GM23248 (cell line): ENCODE data around the gene SGK1. TPM values are rescaled to one million over a fixed set of nuclear protein-coding genes. Genes with fewer than 3 reads are reported as not detected.

Experiments used
- DNase-seq: peaks from one replicate; pipeline ENCODE4 v3.0.0-alpha.2; 2015
- H2AFZ ChIP-seq: fragments of 200-600 bp; sonication (generic); 2 replicates; pipeline ENCODE4 v1.6.1; 2016; ENCODE audit warnings: antibody characterized with exemption
- H3F3A ChIP-seq: fragments of 200-600 bp; sonication (generic); 2 replicates; pipeline ENCODE4 v1.6.1; 2016; ENCODE audit warnings: mild to moderate bottlenecking, antibody characterized with exemption, mixed run types; ENCODE audit not compliant: insufficient read depth
- H3K27ac ChIP-seq: fragments of 200-600 bp; sonication (generic); 2 replicates; pipeline ENCODE4 v1.5.1; 2016; ENCODE audit warnings: mild to moderate bottlenecking
- H3K27me3 ChIP-seq: fragments of 200-600 bp; sonication (generic); replicated peaks from 2 replicates; pipeline ENCODE4 v1.6.1; 2016; ENCODE audit warnings: mild to moderate bottlenecking; ENCODE audit not compliant: insufficient read depth
- H3K36me3 ChIP-seq: fragments of 200-600 bp; sonication (generic); 2 replicates; pipeline ENCODE4 v1.6.1; 2016; ENCODE audit warnings: low read depth, mild to moderate bottlenecking
- H3K4me1 ChIP-seq: fragments of 200-600 bp; sonication (generic); 2 replicates; pipeline ENCODE4 v1.6.1; 2016; ENCODE audit warnings: mild to moderate bottlenecking; ENCODE audit not compliant: insufficient read depth
- H3K4me2 ChIP-seq: fragments of 200-600 bp; sonication (generic); one replicate; pipeline ENCODE4 v1.6.1; 2016; ENCODE audit warnings: mild to moderate bottlenecking; ENCODE audit not compliant: unreplicated experiment
- H3K4me3 ChIP-seq: fragments of 200-600 bp; sonication (generic); 2 replicates; pipeline ENCODE4 v1.5.1; 2016; ENCODE audit warnings: mild to moderate bottlenecking
- H3K79me2 ChIP-seq: fragments of 200-600 bp; sonication (generic); 2 replicates; pipeline ENCODE4 v1.6.1; 2016; ENCODE audit warnings: mild to moderate bottlenecking; ENCODE audit not compliant: insufficient read depth
- H3K9ac ChIP-seq: fragments of 200-600 bp; sonication (generic); 2 replicates; pipeline ENCODE4 v1.6.1; 2016; ENCODE audit warnings: mild to moderate bottlenecking
- H3K9me2 ChIP-seq: fragments of 200-600 bp; sonication (generic); 2 replicates; pipeline ENCODE4 v1.6.1; 2016; ENCODE audit warnings: mixed run types, mild to moderate bottlenecking, moderate library complexity; ENCODE audit not compliant: insufficient read depth
- H3K9me3 ChIP-seq: fragments of 200-600 bp; sonication (generic); one replicate; pipeline ENCODE4 v1.6.1; 2017; ENCODE audit warnings: low read depth
- H4K20me1 ChIP-seq: fragments of 200-600 bp; sonication (generic); 2 replicates; pipeline ENCODE4 v1.6.0; 2016; ENCODE audit not compliant: insufficient read depth
- EZH2 ChIP-seq: fragments of 200-600 bp; sonication (generic); IDR thresholded peaks from 2 replicates; pipeline ENCODE4 v1.6.1; 2018; ENCODE audit warnings: antibody characterized with exemption, mild to moderate bottlenecking; ENCODE audit not compliant: insufficient read depth, poor library complexity, severe bottlenecking
- EZH2phosphoT487 ChIP-seq: fragments of 200-600 bp; sonication (generic); IDR thresholded peaks from 2 replicates; pipeline ENCODE4 v1.6.1; 2018; ENCODE audit warnings: antibody characterized with exemption, moderate library complexity, mild to moderate bottlenecking, low read depth; ENCODE audit not compliant: insufficient read depth
- WGBS, 2 experiments: methylation state at CpG; one replicate each; pipeline ENCODE4 v1.1.6; 2015 to 2017; ENCODE audit warnings: low lambda C conversion rate in 2 of 2, low coverage in 1 of 2; ENCODE audit errors: missing lambda C conversion rate in 2 of 2; 5-methylcytosine and 5-hydroxymethylcytosine counted together
- in situ Hi-C: fragments of 300-500 bp; cut with MboI; formaldehyde crosslinking; loops from 2 replicates; pipeline ENCODE4 v1.15.0; 2020
- polyA plus RNA-seq: library from polyadenylated mRNA; unstranded; fragments of >200 nt; fragmentation: Nextera tagmentation; extraction: Ambion mirVana; gene quantifications from 2 replicates; pipeline ENCODE4 v1.2.1, GENCODE V29; 2016
- total RNA-seq: library from RNA; depleted of rRNA; stranded (reverse); fragments of >200 nt; shearing (Covaris generic); gene quantifications from 2 replicates; pipeline ENCODE4 v1.2.3, GENCODE V29; 2014

Gene SGK1
- total and polyA plus RNA-seq, 2 experiments from 2014 or later = 134 to 228 TPM

DNA sequence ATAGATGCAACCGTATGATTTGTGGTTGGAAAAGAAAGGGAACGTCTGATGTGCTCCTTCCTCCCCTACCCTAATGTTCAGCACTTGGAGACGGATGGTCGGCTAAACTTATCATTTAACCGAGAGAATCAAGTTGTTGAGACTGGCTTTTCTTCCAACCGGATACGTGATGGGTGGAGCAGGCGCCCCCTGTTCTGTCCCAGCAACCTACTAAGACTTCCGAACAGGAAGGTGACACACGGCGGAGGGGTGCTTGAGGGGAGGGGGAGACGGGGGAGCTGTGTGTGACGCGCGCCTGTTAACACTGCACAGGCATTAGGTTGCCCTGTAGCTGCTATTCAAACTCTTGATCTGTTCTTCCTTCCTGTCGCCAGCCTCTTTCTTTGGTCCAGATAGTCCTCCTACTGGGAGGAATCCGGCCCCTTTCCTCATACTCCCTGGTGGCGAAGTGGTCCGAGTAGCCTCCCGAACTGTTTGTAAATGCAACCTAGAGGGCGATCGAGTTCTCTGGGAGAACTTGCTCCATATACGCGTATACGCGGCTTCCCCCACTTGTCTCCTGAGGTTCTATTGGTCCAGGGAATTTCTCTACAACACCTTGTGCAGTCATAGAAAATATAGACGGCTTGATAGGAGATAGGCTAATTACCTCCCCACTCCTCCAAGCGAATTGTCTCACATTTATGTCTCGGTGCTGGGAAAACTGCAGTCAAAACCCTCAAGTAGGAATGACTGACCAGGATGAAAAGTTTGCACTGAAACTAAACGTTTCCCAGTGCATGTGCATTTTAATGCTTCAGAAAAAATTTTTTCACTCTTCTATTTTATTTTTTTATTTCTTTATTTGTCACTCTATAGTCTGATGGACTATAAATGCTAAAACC, 139.5 kb downstream of the SGK1 start:
- peaks cover 5% of the 10 kb centered on the region for H3K36me3 ChIP-seq
- H4K20me1 ChIP-seq = peaks cover 4% of the 10 kb centered on the region; the same call in 1 of the 2 replicates
- TF ChIP-seq EZH2 (no peak), EZH2phosphoT487 (no peak)
- peak overlapping the region; percentile 72 for H2AFZ ChIP-seq
- peaks cover 24% of the 10 kb centered on the region for H3K79me2 ChIP-seq
- peak overlapping the region; percentile 99 for H3K4me3 ChIP-seq
- in situ Hi-C loops = no loop called here
- 1 to 2% methylated on average over 26 to 30 of the region's 30 CpGs for WGBS, 2 experiments
- DNase-seq = peak; percentile 97
- peak overlapping the region; percentile 99 for H3K9ac ChIP-seq
- no peaks in the 10 kb centered on the region for H3K9me3 ChIP-seq
- H3K4me1 ChIP-seq = peaks cover 14% of the 10 kb centered on the region
- no peaks in the 10 kb centered on the region for H3K9me2 ChIP-seq
- peak overlapping the region; percentile 92 for H3K27ac ChIP-seq
- peaks cover 46% of the 10 kb centered on the region for H3F3A ChIP-seq
- peak overlapping the region; percentile 97 for H3K4me2 ChIP-seq
- no peaks in the 10 kb centered on the region for H3K27me3 ChIP-seq

DNA sequence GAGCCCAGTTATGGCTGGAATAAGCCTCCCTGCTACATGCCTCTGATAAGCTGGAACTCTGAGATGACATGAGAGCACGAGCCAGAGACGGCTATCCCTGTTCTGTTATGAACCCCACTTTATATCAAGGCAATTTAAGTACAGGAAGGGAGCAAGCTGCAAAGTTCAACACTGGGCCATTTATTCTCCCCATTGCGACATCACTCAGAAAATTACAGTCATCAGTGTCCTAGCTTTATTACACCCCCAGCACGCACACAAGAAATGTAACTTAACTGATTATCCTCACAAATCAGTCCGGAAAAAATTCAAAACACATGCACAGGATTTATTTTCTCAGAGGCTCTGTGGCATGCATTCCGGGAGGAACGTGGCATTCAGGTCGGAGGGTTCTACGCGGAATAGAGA, 140.2 kb downstream of the SGK1 start:
- Histone ChIP-seq H3K27ac (peak overlapping the region; percentile 92), H3K36me3 (peaks cover 11% of the 10 kb centered on the region), H3K9me3 (no peaks in the 10 kb centered on the region), H3K4me2 (peak overlapping the region; percentile 97), H4K20me1 (peaks cover 11% of the 10 kb centered on the region; the same call in 1 of the 2 replicates), H2AFZ (peak overlapping the region; percentile 72), H3K79me2 (peaks cover 30% of the 10 kb centered on the region), H3K4me3 (peak overlapping the region; percentile 99), H3K4me1 (peaks cover 14% of the 10 kb centered on the region), H3K9me2 (no peaks in the 10 kb centered on the region), H3F3A (peaks cover 53% of the 10 kb centered on the region), H3K27me3 (no peaks in the 10 kb centered on the region), H3K9ac (peak overlapping the region; percentile 99)
- TF ChIP-seq EZH2 (no peak), EZH2phosphoT487 (no peak)
- peak; percentile 79 for DNase-seq
- in situ Hi-C loops = no loop called here
- 2 to 5% methylated on average over 10 of the region's 10 CpGs for WGBS, 2 experiments

DNA sequence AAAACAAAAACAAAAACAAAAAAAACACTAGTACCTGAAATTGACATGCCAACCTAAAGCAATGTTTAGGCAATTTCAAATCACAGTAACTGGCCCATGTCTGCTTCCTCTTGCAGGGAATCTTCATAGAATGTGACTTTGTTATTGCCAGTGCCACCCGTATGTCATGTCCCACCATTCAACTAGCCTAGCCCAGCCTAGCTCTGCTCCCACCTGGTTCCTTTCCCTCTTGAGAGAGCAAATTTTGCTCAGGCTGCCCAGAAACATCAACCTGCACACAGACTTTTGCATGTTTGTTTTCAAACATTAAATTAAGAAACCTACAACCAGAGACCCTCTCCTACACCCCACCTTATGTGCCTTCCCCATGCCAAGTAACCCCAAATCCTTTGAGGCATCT, 140.7 kb downstream of the SGK1 start:
- in situ Hi-C loops = no loop called here
- TF ChIP-seq EZH2phosphoT487 (no peak), EZH2 (no peak)
- Histone ChIP-seq H3K79me2 (peaks cover 35% of the 10 kb centered on the region), H2AFZ (peak overlapping the region; percentile 72; the same call in 1 of the 2 replicates), H4K20me1 (peaks cover 15% of the 10 kb centered on the region), H3K4me3 (peak overlapping the region; percentile 99), H3K4me2 (peak overlapping the region; percentile 97), H3K9me2 (no peaks in the 10 kb centered on the region), H3F3A (peaks cover 58% of the 10 kb centered on the region), H3K9me3 (no peaks in the 10 kb centered on the region), H3K9ac (peak overlapping the region; percentile 99), H3K4me1 (peaks cover 17% of the 10 kb centered on the region), H3K36me3 (peaks cover 16% of the 10 kb centered on the region), H3K27ac (peak overlapping the region; percentile 92), H3K27me3 (no peaks in the 10 kb centered on the region)
- DNase-seq = no peak
- WGBS, 2 experiments = 81 to 96% methylated on average over 1 of the region's 1 CpG

DNA sequence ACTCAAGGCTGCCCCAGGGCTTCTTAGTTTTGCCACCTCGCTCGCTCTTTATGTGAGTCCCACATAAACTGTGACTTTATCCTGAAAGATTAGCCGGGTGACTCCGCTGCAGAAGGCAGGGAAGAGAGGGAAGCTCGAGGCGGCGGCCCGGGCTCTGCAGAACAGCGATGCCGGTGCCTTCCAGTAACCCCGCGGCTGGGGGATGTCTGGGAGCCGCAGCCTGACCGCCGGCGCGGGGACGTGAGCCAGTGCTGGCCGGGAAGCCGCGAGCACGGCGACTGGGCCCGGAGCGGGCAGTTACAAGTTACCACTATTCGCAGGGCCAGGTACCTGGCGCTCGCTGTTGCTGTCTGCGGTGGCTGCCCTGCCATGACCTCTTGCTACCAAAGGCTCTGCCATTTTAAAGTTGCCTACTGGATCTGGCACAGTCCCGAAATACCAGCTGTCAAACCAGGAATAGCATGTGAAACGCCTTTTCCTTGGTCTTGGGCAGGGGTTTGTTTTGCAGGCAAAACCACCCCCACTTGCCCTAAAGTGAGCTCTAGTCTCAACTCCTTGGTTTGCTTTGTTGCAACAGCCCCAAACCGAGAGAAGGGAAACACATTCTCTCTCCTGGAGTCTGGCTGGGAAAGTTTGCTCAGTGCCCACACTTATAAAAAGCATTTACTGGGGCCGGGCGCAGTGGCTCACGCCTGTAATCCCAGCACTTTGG, 141.5 kb downstream of the SGK1 start:
- Histone ChIP-seq H3K9me3 (no peaks in the 10 kb centered on the region), H3K79me2 (peaks cover 43% of the 10 kb centered on the region), H3K4me3 (peak overlapping the region; percentile 99), H3K27me3 (no peaks in the 10 kb centered on the region), H4K20me1 (peaks cover 23% of the 10 kb centered on the region), H3K9ac (peak overlapping the region; percentile 99), H3K27ac (peak overlapping the region; percentile 92), H3F3A (peaks cover 66% of the 10 kb centered on the region), H3K36me3 (peaks cover 25% of the 10 kb centered on the region), H2AFZ (peak overlapping the region; percentile 65), H3K4me2 (peak overlapping the region; percentile 90), H3K9me2 (no peaks in the 10 kb centered on the region), H3K4me1 (peaks cover 25% of the 10 kb centered on the region)
- in situ Hi-C loops = no loop called here
- TF ChIP-seq EZH2 (no peak), EZH2phosphoT487 (no peak)
- 18 to 21% methylated on average over 33 to 34 of the region's 35 CpGs for WGBS, 2 experiments
- DNase-seq = peak; percentile 76
